Measurements from ENCODE around the gene PLPP1.

GRCh38 chr5:55402199-55402598, 132.6 kb downstream of the PLPP1 start:
- TF ChIP-seq CTCF (IDR thresholded peaks at IDR 0.05) (no peak), POLR2A (IDR thresholded peaks at IDR 0.05) (no peak)

All from right lobe of liver (tissue), 4 donors.